ENCODE measurements around the gene PITPNC1.
"Not testable (repeated sequence)": the region's sequence is repeated elsewhere in the genome, so short reads cannot be mapped to it uniquely, and the experiment has no call there.

PITPNC1 gene

GRCh38 chr17:67401598-67402504 lies 24.8 kb downstream of the PITPNC1 start:
- peak; percentile 52 for DNase-seq

GRCh38 chr17:67403065-67403464 lies 26.0 kb downstream of the PITPNC1 start:
- no peak for DNase-seq

- no peak for DNase-seq
Observed at GRCh38 chr17:67403483-67403882, 26.4 kb downstream of the PITPNC1 start.

- DNase-seq, result not testable (repeated sequence)
Observed at GRCh38 chr17:67408455-67408830, 31.4 kb downstream of the PITPNC1 start.

GRCh38 chr17:67411397-67411796 lies 34.3 kb downstream of the PITPNC1 start:
- no peak for DNase-seq

- no peak for DNase-seq
Observed at GRCh38 chr17:67412032-67412431, 35.0 kb downstream of the PITPNC1 start.

- no peak for DNase-seq
Observed at GRCh38 chr17:67412941-67413340, 35.9 kb downstream of the PITPNC1 start.

- no peak for DNase-seq
Observed at GRCh38 chr17:67413388-67413787, 36.3 kb downstream of the PITPNC1 start.

GRCh38 chr17:67414130-67414529 lies 37.0 kb downstream of the PITPNC1 start:
- no peak for DNase-seq

- DNase-seq, result no peak
Observed at GRCh38 chr17:67414559-67414958, 37.5 kb downstream of the PITPNC1 start.

- no peak for DNase-seq
Observed at GRCh38 chr17:67415291-67415690, 38.2 kb downstream of the PITPNC1 start.

- DNase-seq, result no peak
Observed at GRCh38 chr17:67417507-67417906, 40.4 kb downstream of the PITPNC1 start.

- no peak for DNase-seq
Observed at GRCh38 chr17:67420994-67421393, 43.9 kb downstream of the PITPNC1 start.

GRCh38 chr17:67421869-67422273 lies 44.8 kb downstream of the PITPNC1 start:
- DNase-seq, result peak; percentile 52

GRCh38 chr17:67422296-67422695 lies 45.2 kb downstream of the PITPNC1 start:
- peak; percentile 50 for DNase-seq

- no peak for DNase-seq
Observed at GRCh38 chr17:67422897-67423296, 45.8 kb downstream of the PITPNC1 start.

- no peak for DNase-seq
Observed at GRCh38 chr17:67425571-67426160, 48.6 kb downstream of the PITPNC1 start.

- no peak for DNase-seq
Observed at GRCh38 chr17:67427424-67427823, 50.3 kb downstream of the PITPNC1 start.

GRCh38 chr17:67430515-67430914 lies 53.4 kb downstream of the PITPNC1 start:
- not testable (repeated sequence) for DNase-seq

GRCh38 chr17:67431249-67432015 lies 54.4 kb downstream of the PITPNC1 start:
- peak; percentile 48 for DNase-seq

GRCh38 chr17:67433248-67433924 lies 56.3 kb downstream of the PITPNC1 start:
- DNase-seq, result peak; percentile 50

- DNase-seq, result peak; percentile 68
Observed at GRCh38 chr17:67434061-67434525, 57.0 kb downstream of the PITPNC1 start.

- DNase-seq, result peak; percentile 65
Observed at GRCh38 chr17:67435122-67435521, 58.0 kb downstream of the PITPNC1 start.

Data from activated CD8-positive, alpha-beta memory T cell treated with anti-CD3 and anti-CD28 coated beads, Interleukin-2, amount 50 U/mL, for 48 hours (primary cell).